ENCODE data around the gene PANK1. TPM values are rescaled to one million over a fixed set of nuclear protein-coding genes. Genes with fewer than 3 reads are reported as not detected.
A peak's percentile ranks its signal among the peaks of the same experiment; 100 is the strongest.

The PANK1 gene
- total RNA-seq, 1 donor from 2014 or later, result 7.8 TPM

- no peak overlapping the region for H3K4me3 ChIP-seq (ENCODE audit: low read depth, low read length)
- TF ChIP-seq CTCF (conservative IDR thresholded peaks at IDR 0.05; ENCODE audit: low read depth, low read length), result no peak
- DNase-seq (ENCODE audit: low read depth), result peak; percentile 68
Observed at GRCh38 chr10:89653410-89653869, 8.4 kb upstream of the PANK1 start.

GRCh38 chr10:89652806-89653370, 7.8 kb upstream of the PANK1 start:
- no peak for TF ChIP-seq CTCF (conservative IDR thresholded peaks at IDR 0.05; ENCODE audit: low read depth, low read length)
- H3K4me3 ChIP-seq (ENCODE audit: low read depth, low read length), result no peak overlapping the region
- DNase-seq (ENCODE audit: low read depth), result no peak

- TF ChIP-seq CTCF (conservative IDR thresholded peaks at IDR 0.05; ENCODE audit: low read depth, low read length), result no peak
- no peak for DNase-seq (ENCODE audit: low read depth)
- H3K4me3 ChIP-seq (ENCODE audit: low read depth, low read length), result no peak overlapping the region
Observed at GRCh38 chr10:89651916-89652573, 7.0 kb upstream of the PANK1 start.

- no peak for TF ChIP-seq CTCF (conservative IDR thresholded peaks at IDR 0.05; ENCODE audit: low read depth, low read length)
- no peak for DNase-seq (ENCODE audit: low read depth)
- no peak overlapping the region for H3K4me3 ChIP-seq (ENCODE audit: low read depth, low read length)
Observed at GRCh38 chr10:89651205-89651915, 6.3 kb upstream of the PANK1 start.

- H3K4me3 ChIP-seq (ENCODE audit: low read depth, low read length), result no peak overlapping the region
- no peak for DNase-seq (ENCODE audit: low read depth)
- TF ChIP-seq CTCF (conservative IDR thresholded peaks at IDR 0.05; ENCODE audit: low read depth, low read length), result no peak
Observed at GRCh38 chr10:89649051-89649450, 4.0 kb upstream of the PANK1 start.

GRCh38 chr10:89648074-89648473, 3.0 kb upstream of the PANK1 start:
- no peak overlapping the region for H3K4me3 ChIP-seq (ENCODE audit: low read depth, low read length)
- no peak for DNase-seq (ENCODE audit: low read depth)
- TF ChIP-seq CTCF (conservative IDR thresholded peaks at IDR 0.05; ENCODE audit: low read depth, low read length), result no peak
